ENCODE data around the gene PPFIA2. TPM values are rescaled to one million over a fixed set of nuclear protein-coding genes. Genes with fewer than 3 reads are reported as not detected.

Gene PPFIA2
- total and polyA plus RNA-seq, 2 donors: 1.4 to 14.5 TPM

DNA sequence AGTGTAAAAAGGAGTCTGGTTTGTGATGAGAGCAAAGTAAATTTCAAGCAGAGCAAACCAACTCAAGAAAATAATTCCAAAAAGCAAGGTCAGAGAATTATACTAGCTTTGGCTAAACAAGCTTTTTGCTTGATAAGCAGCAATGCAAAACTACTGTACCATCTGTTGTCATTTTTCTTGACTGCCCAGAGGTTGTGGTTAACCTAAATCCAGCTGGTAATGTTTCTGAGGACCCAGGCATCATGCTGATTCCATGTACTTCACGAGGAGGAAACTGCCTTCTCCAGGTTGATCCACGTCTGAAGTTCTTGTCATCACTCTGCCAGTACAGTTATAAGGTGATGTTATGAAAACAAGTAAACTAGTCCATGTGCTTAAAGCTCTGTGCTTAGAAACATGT is 496.1 kb downstream of the PPFIA2 start:
- no peak overlapping the region for H3K4me3 ChIP-seq (ENCODE audit: low read depth, low read length)
- H3K4me1 ChIP-seq (ENCODE audit: insufficient read depth): no peaks in the 10 kb centered on the region
- no peak for DNase-seq (ENCODE audit: extremely low spot score)
- no peak overlapping the region for H3K27ac ChIP-seq (ENCODE audit: low read depth)
- WGBS: 73% methylated on average over 2 of the region's 2 CpGs
- no peaks in the 10 kb centered on the region for H3K36me3 ChIP-seq (ENCODE audit: insufficient read depth)

DNA sequence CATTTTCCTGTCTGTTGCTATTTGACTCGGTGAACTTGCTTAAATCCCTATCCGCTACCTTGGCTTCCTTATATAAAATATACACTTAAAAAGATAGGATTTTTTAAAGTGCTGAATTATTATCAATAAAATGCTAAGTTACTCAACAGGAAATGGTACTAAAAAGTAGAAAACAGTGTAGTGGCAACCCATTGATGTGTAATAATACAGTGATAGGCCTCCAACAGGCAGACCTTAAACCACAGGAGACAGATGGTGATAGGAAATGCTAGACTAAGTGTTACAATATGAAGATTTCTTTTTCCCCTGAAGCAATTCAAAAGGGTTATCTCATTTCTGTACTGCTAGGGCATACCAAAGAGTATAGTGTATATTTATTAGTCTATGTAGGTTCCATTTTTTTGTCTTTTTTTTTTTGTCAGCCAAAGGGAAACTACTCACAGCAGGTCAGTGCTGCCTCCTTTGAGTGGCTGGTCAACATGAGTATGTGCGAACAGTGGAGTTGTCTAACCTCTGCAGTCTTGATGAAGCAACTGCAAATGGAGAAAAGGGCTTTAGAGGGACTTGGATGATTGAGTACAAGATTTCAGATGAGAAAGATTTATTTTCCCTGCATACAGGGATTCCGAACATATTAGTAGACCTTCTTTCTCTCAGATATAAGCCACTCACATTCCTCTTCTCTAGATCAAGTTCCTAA is 497.5 kb downstream of the PPFIA2 start:
- H3K36me3 ChIP-seq (ENCODE audit: insufficient read depth): no peaks in the 10 kb centered on the region
- H3K27ac ChIP-seq (ENCODE audit: low read depth): no peak overlapping the region
- no peaks in the 10 kb centered on the region for H3K4me1 ChIP-seq (ENCODE audit: insufficient read depth)
- no peak overlapping the region for H3K4me3 ChIP-seq (ENCODE audit: low read depth, low read length)
- WGBS: 84% methylated on average over 4 of the region's 4 CpGs
- no peak for DNase-seq (ENCODE audit: extremely low spot score)

DNA sequence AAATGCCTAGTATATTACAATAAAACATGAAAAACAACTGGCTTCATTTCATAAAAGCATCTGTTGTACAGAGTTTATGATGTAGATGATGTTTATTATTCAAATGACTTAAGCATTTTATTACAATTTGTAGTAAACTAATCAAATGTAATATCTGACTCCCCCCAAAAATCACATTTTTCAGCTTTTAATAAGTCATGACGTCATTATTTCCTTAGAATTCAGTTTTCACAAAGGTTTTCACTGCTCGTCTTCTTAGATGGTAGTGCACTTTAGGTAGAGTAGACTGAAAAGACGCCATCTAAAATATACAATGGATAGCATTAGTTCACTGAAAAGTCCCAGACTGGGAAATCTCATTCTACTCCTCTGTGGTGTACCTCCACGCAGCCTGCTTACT is 499.8 kb downstream of the PPFIA2 start:
- H3K4me1 ChIP-seq (ENCODE audit: insufficient read depth): no peaks in the 10 kb centered on the region
- no peak overlapping the region for H3K4me3 ChIP-seq (ENCODE audit: low read depth, low read length)
- no peak overlapping the region for H3K27ac ChIP-seq (ENCODE audit: low read depth)
- H3K36me3 ChIP-seq (ENCODE audit: insufficient read depth): no peaks in the 10 kb centered on the region
- 91% methylated on average over 4 of the region's 4 CpGs for WGBS
- DNase-seq (ENCODE audit: extremely low spot score): no peak

GRCh38 chr12:81257947-81258551 is 501.1 kb downstream of the PPFIA2 start:
- no peak overlapping the region for H3K27ac ChIP-seq (ENCODE audit: low read depth)
- H3K36me3 ChIP-seq (ENCODE audit: insufficient read depth): no peaks in the 10 kb centered on the region
- H3K4me3 ChIP-seq (ENCODE audit: low read depth, low read length): no peak overlapping the region
- DNase-seq (ENCODE audit: extremely low spot score): peak; percentile 29
- H3K4me1 ChIP-seq (ENCODE audit: insufficient read depth): no peaks in the 10 kb centered on the region
- 42% methylated on average over 4 of the region's 4 CpGs for WGBS

DNA sequence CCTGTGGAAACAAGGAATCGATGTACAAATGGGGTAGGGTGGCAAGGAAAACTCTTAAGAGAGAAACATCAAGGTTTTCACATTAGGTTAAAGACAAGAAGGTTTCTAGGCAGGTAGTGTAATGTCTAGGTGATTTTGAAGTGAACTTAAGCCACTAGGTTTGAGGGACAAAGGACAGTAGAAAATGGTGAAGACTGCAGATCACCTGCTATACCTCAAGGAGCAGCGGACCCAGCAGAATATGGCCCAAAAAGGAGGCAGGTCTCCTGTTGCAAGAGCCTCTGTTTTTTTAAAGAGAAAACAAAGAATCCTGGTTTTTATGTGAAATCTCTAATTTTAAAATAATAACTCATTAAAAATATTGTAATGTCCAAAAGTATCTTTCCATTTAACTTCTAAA is 503.2 kb downstream of the PPFIA2 start:
- WGBS: 94% methylated on average over 2 of the region's 2 CpGs
- Histone ChIP-seq H3K36me3 (ENCODE audit: insufficient read depth) (no peaks in the 10 kb centered on the region), H3K4me1 (ENCODE audit: insufficient read depth) (no peaks in the 10 kb centered on the region), H3K4me3 (ENCODE audit: low read depth, low read length) (no peak overlapping the region), H3K27ac (ENCODE audit: low read depth) (no peak overlapping the region)
- no peak for DNase-seq (ENCODE audit: extremely low spot score)

DNA sequence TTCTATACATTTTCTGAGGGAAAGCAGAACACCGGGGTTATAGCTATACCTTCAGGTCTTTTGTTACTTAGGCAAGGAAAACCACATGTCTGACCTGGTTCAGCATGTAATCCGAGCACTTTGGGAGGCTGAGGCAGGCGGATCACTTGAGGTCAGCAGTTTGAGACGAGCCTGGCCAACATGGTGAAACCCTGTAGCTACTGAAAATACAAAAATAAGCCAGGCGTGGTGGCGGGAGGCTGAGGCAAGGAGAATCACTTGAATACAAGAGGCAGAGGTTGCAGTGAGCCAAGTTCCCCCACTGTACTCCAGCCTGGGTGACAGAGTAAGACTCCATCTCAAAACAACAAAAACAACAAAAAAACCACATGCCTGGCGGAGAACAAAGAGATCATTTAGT is 503.7 kb downstream of the PPFIA2 start:
- WGBS: 92% methylated on average over 7 of the region's 7 CpGs
- no peak overlapping the region for H3K27ac ChIP-seq (ENCODE audit: low read depth)
- no peak for DNase-seq (ENCODE audit: extremely low spot score)
- no peaks in the 10 kb centered on the region for H3K4me1 ChIP-seq (ENCODE audit: insufficient read depth)
- H3K36me3 ChIP-seq (ENCODE audit: insufficient read depth): no peaks in the 10 kb centered on the region
- H3K4me3 ChIP-seq (ENCODE audit: low read depth, low read length): no peak overlapping the region

DNA sequence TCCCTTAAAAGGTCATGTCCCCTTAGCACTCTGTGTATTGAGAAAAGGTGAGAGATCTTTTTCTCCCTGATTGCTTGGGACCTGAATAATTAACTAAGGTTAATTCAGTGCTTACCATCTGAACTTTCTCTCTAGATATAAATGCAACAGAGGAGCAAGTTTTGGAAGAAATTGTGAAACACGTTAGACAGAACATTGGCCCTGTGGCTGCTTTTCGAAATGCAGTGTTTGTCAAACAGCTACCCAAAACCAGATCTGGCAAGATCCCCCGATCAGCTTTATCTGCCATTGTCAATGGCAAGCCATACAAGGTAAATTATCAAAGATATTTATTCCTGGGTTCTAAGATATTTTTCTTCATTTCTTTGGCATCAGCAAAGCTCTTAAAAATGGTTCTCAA is 505.8 kb downstream of the PPFIA2 start:
- H3K4me3 ChIP-seq (ENCODE audit: low read depth, low read length): no peak overlapping the region
- H3K4me1 ChIP-seq (ENCODE audit: insufficient read depth): no peaks in the 10 kb centered on the region
- WGBS: 89% methylated on average over 3 of the region's 3 CpGs
- no peaks in the 10 kb centered on the region for H3K36me3 ChIP-seq (ENCODE audit: insufficient read depth)
- no peak overlapping the region for H3K27ac ChIP-seq (ENCODE audit: low read depth)
- DNase-seq (ENCODE audit: extremely low spot score): no peak

DNA sequence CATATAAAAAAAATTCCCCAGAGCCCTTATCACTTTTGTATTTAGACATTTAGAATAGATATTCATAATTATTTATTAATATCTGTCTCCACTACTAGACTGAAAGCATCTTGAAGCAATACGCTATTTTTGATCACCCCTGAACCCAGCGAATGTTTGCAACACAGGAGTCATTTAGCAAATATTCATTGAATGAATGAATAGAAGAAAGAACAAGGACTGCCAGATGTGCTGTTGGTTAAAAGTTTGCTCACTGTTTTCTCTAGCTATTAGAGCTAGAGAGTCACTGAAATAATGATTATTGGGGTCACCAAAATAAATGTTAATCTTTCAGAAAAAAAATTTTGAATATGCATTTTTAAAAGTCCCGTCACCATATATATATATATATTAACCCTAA is 506.9 kb downstream of the PPFIA2 start:
- DNase-seq (ENCODE audit: extremely low spot score): no peak
- Histone ChIP-seq H3K36me3 (ENCODE audit: insufficient read depth) (no peaks in the 10 kb centered on the region), H3K27ac (ENCODE audit: low read depth) (no peak overlapping the region), H3K4me3 (ENCODE audit: low read depth, low read length) (no peak overlapping the region), H3K4me1 (ENCODE audit: insufficient read depth) (no peaks in the 10 kb centered on the region)
- 91% methylated on average over 3 of the region's 3 CpGs for WGBS

DNA sequence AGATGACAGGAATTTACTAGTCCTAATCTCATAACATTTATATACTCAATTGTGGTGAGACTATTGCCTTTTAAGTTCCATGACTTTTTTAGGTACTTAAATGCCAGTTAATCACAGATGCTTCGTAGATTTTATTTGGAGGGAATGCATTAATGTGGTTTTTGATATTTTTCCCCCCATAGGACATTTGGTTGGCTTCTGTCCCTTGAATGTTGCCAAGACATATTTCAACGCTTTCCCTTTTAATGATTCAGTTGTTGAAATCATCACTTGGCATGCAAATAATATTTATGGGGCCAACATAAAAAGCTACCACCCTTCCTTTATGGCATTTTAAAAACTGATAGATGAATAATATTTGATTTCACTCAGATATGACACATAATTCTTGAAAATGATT is 509.2 kb downstream of the PPFIA2 start:
- 65% methylated on average over 2 of the region's 2 CpGs for WGBS
- Histone ChIP-seq H3K4me3 (ENCODE audit: low read depth, low read length) (no peak overlapping the region), H3K27ac (ENCODE audit: low read depth) (no peak overlapping the region), H3K36me3 (ENCODE audit: insufficient read depth) (no peaks in the 10 kb centered on the region), H3K4me1 (ENCODE audit: insufficient read depth) (no peaks in the 10 kb centered on the region)
- DNase-seq (ENCODE audit: extremely low spot score): no peak

DNA sequence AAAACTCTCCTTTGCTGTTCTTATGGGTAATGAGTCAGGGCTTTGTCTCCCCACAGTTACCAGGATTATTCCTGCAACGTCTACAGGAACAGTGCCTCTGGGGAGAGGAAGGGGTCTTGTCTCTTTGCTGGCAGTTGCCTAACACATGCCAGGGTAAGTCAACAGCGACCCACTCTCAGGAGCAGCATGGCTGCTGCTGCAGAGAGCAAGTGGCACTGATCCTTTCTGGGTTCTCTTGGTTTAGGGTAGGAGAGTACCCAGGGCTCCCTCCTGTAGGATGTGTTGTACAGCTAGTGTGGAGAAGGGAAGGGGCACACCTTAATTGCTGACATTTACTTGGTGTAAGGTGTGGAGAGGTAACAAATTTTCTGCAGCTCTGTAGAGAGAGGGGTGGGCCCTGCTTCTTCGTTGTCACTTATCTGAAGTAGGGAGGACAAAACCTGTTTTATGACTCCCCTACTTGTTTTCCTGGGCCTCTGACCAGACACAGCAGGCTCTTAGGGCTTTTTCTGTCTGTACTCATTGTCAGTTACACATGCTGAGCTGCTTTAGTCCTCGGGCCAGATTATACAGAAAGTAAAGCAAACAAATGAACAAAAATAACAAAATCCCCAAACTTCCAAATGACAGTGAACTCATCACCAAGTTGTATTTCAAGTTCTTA is 513.1 kb downstream of the PPFIA2 start:
- DNase-seq (ENCODE audit: extremely low spot score): no peak
- H3K27ac ChIP-seq (ENCODE audit: low read depth): peak overlapping the region; percentile 42
- no peaks in the 10 kb centered on the region for H3K36me3 ChIP-seq (ENCODE audit: insufficient read depth)
- no peak overlapping the region for H3K4me3 ChIP-seq (ENCODE audit: low read depth, low read length)
- no peaks in the 10 kb centered on the region for H3K4me1 ChIP-seq (ENCODE audit: insufficient read depth)
- 28% methylated on average over 4 of the region's 4 CpGs for WGBS

DNA sequence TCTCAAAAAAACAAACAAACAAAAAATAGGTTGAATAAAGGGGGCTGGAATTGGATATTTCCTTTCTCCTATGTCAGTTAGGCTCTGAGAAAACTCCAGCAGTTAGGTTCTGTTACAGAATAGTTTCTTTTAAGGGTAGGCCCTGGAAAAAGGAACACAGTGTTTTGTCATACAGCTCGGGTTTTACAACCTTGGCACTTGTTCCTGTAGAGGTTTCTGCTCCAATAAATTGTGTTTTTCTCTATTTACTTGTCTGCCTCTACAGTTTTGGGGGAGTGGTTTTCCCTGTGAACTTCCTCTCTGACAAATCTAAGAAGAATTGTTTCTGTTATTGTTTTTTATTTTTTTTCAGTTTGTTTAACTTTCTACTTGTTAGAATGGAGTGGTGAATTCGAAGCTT is 513.7 kb downstream of the PPFIA2 start:
- WGBS: 29% methylated on average over 2 of the region's 2 CpGs
- no peaks in the 10 kb centered on the region for H3K4me1 ChIP-seq (ENCODE audit: insufficient read depth)
- no peaks in the 10 kb centered on the region for H3K36me3 ChIP-seq (ENCODE audit: insufficient read depth)
- DNase-seq (ENCODE audit: extremely low spot score): peak; percentile 56
- no peak overlapping the region for H3K4me3 ChIP-seq (ENCODE audit: low read depth, low read length)
- H3K27ac ChIP-seq (ENCODE audit: low read depth): no peak overlapping the region

DNA sequence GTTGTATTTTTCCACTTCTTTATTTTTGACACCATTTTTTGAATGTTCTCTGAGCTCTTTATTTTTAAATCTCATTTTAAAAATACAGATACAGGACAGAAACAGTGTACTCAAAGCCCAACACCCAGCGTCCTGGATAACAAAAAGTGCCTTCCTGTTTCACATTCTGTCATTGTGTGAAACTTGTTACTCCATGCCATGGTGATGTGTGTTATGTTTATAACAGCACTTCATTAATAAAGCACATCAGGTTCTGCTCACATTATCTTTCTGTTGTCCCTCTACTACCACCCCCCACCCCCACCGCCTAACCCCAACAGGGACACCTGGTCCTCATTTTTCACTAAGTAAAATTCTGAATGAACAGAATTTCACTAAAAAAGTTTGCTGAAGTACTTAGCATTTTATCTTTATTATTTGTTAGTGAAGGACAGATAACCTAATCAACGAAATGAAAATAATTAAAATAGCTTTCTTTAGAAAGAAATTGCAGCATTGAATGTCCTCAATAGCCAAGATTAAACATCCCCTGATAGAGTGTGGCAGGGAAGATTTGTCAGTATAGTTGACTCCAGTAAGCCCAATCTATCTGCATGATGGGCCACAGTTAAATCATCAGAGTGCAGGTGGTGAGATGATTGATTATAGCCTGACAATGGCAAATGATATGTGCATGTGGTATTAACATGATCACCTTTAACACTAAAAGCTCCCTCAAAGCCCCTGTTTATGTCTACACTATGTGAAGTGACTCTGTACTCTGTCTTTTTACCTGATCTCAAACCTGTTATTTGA is 527.4 kb downstream of the PPFIA2 start:
- H3K36me3 ChIP-seq (ENCODE audit: insufficient read depth): no peaks in the 10 kb centered on the region

DNA sequence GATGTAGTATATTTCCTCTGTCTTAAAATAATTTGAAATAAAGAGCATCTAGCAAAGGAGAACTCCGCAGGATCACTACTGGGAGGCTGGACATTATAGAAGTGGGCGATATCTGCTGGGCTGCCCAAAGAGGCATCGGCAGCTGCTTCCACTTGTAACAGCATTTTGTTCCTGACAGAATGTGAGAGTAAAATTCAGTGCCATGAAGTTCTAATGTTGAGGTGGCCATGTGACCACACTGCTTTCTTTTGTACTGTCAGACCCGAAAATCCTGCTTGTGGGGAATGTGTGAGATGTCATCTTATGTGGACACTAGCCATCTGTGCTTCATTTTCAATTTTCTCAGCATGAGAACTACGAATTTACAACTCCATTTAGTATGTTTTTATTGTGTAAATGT is 529.4 kb downstream of the PPFIA2 start:
- no peak overlapping the region for H3K4me3 ChIP-seq (ENCODE audit: low read depth, low read length)
- H3K27ac ChIP-seq (ENCODE audit: low read depth): no peak overlapping the region
- no peaks in the 10 kb centered on the region for H3K4me1 ChIP-seq (ENCODE audit: insufficient read depth)
- 60% methylated on average over 5 of the region's 5 CpGs for WGBS
- no peak for DNase-seq (ENCODE audit: extremely low spot score)
- no peaks in the 10 kb centered on the region for H3K36me3 ChIP-seq (ENCODE audit: insufficient read depth)

More for the DNA sequence above, 527.4 kb downstream of the PPFIA2 start:
- 86% methylated on average over 3 of the region's 3 CpGs for WGBS
- Histone ChIP-seq H3K4me3 (ENCODE audit: low read depth, low read length) (no peak overlapping the region), H3K4me1 (ENCODE audit: insufficient read depth) (no peaks in the 10 kb centered on the region), H3K27ac (ENCODE audit: low read depth) (no peak overlapping the region)
- DNase-seq (ENCODE audit: extremely low spot score): no peak
